Fibroblast of skin of abdomen (primary cell): Measurements from ENCODE around the gene ACOXL.

Experiments used
- DNase-seq: peaks from one replicate; pipeline ENCODE4 v3.0.0-alpha.2; 2013

The ACOXL gene

DNA sequence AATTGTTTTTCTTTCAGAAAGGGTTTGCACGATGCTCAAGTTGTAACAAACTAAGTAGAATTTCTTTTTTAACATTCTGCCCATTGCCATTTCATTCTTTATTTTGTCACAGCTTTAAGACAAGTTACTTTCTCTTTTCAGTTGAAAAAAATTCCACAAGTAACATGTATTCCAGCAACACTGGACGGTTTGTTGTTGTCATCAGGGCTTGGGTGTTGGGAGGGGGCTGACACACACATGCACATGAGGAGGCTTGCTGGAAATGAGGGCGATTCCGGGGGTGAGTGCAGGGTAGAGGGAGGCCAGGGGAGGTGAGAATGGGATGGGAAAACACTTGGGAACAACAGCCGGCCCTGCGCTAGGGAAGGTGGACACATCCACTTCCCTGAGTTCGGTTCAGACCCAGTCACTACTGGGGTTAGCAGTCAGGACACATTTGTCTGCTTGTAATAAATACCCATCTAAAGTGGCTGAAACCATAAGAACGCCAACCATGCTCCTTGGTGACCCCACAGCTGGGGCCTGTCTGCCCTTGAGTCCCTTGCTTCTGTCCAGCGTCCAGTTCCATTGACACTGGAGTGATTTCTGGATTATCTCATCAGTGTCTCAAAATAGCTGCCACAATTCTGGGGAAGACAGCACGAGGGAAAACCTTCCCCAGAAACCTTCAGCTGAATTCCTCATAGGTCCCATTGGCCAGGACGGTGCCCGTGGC, 246.5 kb downstream of the ACOXL start:
- no peak for DNase-seq

DNA sequence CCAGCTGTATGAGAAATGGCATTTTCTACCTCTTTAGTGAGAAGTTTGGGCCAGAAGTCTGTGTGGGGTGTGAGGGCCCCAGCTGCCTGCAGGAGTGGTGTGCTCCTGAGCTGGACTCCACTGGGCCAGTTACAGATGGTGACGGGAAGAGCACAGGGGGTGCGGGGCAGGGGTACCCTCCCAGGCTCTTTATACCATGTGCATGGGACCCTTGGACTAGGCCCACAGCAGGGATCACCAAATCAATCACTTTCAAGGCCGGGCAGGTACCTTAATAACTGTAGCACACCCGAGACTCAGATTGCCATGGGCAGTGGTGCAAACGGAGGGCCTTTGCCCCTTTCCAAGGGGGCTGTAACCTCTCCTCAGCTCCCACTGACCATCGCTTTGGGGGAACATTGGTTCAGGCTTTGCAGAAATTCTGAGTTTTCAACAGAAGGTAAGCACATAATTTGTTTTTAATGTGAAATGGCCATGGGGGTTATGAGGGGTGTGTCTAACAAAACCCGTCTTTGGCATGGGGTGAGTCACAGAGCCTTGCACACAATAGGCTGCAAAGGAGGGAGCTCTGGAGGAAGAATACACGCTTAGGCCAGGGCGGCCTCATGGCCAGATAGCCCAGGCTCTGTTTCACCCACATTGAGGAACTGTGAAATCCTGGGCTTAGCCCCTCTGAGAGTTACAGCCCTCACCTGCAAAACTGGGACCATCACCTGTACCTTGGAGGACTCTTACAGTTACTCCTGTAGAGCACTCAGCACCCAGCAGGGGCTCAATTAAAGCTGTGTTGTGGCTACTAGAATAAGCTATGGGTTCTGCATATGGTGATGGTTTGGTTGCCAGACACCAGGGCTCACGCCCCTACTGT, 247.3 kb downstream of the ACOXL start:
- no peak for DNase-seq

DNA sequence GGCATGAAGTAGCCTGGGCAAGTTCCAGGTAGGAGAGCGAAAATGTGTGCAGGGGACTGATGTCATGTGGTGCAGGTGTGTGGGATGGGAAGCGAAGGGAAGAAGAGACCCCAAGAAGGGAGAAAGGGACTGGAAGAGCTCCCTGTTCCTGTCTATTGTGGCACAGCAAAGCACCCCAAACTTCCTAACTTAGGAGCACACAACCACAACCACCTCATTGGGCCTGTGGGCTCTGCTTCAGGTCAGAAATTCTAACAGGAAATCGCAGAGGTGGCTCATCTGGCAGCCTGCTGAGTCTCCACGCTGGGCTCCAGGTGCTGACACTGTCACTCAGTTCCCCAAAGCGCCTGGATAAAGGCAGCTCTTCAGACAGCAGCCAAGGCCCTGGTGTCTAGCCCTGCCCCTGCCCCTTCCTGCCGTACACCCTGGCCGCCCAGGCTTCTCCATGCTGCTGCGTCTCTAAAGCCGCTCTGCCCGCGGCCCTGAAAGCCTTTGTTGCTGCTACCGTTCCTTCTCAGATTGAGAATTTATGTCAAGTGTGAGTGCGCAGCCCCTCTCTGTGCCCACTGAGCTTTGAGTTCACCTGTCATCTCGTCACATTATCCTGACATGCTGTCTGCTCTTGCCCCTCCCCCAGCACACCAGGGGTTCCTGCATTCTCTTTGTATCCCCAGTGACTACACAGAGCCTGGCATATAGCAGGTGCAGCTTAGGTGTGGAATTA, 248.1 kb downstream of the ACOXL start:
- DNase-seq = no peak

DNA sequence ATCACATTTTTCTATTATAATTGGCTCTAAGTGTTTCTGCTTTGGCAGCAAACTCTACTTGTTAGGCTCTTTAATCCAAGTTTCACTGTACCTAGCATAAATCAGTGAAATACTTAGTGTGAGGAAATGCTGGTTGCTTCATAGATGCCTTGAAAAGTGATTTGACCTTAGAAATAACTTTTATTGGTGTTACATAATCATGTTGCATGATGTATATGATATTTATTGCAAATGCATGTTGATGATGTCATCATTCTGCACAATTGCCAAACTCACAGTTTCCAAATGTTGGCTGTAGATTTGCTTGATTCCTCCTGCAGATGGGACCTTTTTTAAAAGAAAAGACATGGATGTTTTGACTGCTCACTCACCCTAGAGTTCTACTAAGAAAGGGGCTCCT, 250.8 kb downstream of the ACOXL start:
- no peak for DNase-seq

DNA sequence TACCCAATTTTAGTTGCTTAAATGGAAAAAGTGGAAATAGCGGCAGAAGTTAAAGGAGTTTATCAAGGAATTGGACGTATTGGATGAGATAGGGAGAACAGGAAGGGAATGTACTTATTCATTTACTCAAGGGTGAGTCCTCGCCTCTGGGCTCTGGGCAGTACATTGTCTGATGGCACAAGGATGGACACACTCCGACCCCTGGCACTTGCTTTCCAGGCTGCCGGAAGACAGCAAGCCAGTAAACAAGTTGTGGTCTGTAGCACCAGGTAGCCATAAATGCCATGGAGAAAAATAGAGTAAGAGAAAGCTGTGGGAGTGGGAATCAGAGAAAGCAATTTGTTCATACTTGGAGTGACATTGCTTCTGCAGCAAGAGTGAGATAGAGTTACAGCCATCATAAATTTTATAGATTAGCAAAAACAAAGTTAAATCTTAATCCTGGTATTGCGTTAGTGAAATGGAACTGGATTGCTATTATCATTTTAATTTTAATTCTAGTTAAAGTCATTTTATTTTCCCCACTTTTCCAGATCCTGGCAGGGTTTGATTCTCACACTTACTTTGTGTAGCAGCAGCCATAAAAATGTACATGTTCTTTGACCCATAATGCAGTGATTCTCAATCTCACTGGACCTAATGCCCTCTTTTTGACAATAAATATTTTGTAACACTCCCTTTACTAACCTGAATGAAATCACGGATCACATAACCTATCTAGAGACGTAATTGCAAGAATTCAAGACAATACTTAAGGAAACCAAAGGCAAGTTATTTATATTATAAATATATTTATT, 252.5 kb downstream of the ACOXL start:
- no peak for DNase-seq

DNA sequence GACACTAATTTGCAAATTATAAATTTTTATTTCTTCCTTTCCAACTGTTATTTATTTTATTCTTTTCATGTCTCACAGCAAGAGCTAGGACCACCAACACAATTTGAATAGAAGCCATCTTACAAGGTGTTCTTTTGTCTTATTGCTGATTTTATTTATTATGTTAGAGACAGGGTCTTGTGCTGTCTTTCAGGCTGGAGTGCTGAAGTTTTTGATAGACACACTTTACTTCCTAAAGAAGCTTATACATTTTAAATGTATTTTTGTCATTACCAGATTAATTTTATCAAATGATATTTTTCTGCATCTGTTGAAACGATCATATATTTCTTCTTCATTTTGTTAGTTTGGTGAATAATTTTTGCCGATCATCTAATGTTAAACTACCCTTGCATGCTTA, 258.1 kb downstream of the ACOXL start:
- no peak for DNase-seq

DNA sequence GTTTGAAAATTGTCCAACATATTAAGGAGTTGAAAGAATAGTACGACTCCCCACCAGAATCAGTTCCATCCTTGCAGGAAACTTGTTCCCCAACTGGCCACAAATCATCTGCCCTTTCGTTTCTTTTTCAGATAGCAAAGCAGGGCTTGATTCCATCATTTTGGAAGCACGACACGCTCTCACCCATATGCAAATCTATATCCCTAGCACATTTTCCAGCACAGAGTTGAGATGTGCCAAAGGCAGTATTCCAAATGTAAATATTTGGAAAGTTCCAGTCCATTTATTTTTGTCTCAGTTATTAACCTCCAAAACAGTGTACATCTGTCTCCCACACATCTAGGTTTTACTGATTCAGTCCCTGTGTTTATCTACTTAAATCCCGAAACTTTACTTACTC, 259.5 kb downstream of the ACOXL start:
- no peak for DNase-seq

DNA sequence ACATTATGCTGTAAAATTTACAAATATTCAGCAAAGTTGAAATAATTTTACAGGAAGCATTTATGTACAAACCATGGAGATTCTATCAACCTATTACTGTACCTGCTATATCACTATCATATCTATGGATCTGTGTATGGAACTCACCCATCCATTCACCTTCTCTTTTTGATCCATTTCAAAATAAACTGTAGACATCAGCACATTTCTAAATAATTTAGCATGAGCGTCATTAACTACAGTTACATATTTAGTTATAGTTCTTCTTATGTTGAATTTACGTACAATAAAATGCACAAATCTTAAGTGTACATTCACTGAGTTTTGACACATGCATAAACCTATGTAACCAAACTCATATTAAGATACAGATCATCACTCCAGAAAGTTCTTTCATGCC, 260.5 kb downstream of the ACOXL start:
- no peak for DNase-seq

DNA sequence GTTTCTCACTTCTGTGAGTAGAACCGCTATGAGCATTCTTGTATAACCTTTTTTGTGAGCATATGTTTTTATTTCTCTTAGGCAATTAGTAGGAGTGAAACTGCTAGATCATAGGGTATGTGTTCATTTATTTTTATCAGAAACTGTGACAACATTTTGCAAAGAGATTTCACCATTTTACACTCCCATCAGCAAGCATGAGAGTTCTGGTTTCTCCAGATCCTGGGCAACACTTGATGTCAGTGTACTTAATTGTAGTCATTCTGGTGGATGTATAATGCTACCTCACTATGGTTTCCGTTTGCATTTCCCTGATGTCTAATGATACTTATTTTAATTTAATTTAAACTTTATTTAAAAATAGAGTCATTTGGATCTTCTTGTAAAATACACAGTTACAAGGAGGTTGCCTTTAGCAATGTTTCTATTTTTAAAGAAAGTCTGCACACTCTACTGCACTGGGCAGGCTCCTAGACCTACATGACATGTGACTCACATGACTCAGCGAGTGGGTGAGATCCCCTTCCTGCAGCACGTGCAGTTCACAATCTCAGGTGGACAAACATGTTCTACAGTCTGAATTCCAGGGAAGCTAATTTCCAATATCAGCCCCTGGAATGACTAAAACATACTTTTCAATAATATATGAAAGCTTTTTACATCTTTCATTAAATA, 261.3 kb downstream of the ACOXL start:
- no peak for DNase-seq

DNA sequence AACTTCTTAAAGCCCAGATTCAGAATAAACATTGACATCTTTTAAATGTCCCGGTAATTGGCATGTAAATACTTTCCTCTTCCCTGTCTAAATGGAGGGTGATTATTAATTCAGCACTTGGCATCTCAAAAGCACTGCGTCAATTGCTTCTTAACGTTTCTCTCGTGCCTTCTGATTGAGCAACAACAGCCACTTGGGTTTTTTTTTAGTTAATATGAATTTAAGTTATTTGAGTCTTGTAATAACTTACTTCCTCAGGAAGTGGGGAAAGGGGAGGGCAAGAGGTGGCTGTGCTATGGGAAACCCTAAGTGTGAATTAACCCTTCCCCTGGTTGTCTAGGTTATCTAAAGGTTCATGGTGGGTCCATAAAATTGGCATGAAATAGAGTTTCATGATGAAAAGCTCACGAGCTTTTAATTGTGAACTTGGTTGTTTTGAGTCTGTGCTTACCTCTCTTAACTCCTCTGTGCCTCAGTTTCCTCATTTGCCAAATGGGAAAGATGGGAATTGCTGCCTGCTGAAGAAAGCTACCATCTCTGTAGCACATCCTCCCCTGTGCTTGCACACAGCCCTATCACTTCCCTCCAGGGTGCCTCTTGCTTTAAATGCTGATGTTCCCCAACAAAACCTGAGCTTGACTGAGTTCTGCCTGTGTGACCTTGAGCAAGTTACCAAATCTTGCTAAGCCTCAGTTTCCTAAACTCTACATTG, 262.0 kb downstream of the ACOXL start:
- DNase-seq = no peak

DNA sequence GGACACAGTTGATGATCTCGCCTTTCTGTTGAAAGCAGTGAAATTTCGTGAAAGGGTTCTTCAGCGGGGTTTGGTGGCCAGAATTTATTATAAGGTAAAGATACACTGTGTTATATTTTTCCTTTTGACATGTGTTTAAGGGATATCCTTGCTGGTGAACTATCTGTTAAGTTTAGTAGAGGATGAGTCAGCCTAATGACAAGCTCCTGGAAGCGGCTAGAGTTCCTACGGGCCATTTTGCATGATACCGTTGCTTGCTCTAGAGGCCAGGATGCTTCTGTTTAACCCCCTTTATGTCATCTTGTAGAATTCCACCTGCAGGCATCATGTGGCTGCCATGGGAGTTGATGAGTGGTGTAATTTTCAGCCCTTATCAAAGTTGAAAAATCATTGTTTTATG, 263.5 kb downstream of the ACOXL start:
- DNase-seq = no peak

DNA sequence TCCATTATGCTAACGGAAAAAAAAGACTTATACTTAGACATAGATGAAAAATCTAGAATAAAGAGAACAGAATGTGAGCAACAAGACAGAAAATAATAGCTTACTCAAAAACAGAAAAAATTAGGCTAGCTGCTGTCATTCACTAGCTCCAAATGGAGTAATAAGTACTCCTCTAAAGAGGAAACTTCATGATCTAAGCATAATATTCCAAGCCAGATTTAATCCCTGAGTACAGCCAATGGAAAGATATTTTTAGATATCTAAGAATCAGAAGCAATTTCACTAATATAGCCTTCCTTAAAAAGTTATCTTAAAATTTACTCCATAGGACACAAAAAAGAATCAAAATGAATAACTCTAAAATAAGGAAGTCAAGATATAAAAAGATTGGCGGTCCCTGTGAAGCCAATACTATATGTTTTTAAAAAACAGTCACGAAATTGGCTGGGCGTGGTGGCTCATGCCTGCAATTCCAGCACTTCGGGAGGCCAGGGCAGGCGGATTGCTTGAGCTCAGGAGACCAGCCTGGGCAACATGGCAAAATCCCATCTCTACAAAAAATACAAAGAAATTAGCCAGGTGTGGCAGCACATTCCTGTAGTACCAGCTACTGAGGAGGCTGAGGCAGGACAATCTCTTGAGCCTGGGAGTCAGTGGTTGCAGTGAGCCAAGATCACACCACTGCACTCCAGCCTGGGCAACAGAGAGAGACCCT, 265.1 kb downstream of the ACOXL start:
- DNase-seq = no peak

DNA sequence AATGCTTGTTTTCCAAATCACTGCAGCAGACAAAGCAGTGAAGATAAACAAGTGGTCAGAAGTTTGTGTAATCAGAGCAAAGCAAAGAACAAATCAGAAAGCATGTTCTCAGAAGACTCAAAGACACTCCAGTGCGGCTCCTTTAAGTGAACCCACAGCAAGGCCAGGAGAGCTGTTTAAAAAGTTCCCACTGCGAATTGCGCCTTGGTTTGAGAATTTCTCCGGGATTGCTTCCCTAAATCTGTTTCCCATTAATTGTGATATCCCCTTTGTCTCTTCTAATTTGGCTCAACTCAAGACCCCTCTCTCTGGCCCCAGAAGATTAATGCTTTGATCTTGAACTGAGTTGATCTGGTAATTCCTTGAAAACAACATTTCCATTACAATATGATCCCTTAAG, 265.9 kb downstream of the ACOXL start:
- no peak for DNase-seq

DNA sequence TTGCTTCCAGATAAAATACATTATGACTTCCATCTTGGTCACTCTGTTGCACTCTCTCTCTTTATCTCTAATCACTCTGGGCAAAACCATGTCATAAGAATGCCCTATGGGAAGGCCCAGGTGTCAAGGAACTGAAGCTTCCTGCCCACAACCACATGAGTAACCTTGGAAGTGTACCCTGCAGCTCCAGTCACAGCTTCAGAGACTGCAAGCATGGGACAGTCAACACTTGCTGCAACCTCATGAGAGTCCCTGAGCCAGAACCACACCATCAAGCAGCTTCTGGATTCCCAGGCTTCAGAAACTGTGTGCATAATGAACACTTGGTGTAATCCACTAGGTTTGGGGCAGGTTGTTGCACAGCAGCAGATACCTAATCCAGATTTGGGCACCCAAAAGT, 267.3 kb downstream of the ACOXL start:
- no peak for DNase-seq

DNA sequence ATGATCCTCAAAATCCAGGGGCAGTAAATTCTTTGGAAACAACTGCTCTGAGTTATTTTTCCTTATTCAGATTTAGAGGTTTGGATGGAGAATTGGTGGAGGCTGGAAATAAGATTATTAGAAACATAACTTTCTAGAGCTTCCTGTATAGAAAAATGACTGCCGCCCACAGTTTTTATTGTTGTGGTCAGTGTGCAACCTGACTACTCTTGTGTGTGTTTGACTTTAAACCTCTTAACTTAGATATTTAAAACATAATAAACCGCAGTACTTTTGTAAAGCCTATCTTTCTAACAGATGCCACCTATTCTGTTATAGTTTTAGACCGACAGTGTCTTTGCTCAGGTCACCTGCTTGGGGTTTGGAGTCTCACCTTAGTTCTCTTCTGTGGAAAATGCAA, 272.9 kb downstream of the ACOXL start:
- no peak for DNase-seq

DNA sequence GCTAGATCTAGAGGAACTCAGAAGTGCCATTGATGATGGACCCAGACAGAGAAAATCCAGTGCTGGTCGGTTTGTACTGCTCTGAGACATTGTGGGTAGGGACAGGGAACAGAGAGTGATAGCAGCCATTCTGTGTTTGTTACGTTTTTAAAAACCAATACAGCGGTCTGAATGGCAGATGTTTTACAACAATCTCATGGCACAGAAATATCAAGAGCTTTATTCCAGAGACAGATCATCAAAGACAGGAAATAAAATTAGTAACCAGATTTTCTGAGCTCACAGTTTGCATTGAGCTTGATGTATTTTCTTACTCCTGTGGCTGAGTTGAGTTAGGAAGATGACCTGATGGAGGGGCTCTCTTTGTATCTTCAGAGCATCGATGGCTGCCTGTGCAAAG, 273.4 kb downstream of the ACOXL start:
- DNase-seq = no peak

DNA sequence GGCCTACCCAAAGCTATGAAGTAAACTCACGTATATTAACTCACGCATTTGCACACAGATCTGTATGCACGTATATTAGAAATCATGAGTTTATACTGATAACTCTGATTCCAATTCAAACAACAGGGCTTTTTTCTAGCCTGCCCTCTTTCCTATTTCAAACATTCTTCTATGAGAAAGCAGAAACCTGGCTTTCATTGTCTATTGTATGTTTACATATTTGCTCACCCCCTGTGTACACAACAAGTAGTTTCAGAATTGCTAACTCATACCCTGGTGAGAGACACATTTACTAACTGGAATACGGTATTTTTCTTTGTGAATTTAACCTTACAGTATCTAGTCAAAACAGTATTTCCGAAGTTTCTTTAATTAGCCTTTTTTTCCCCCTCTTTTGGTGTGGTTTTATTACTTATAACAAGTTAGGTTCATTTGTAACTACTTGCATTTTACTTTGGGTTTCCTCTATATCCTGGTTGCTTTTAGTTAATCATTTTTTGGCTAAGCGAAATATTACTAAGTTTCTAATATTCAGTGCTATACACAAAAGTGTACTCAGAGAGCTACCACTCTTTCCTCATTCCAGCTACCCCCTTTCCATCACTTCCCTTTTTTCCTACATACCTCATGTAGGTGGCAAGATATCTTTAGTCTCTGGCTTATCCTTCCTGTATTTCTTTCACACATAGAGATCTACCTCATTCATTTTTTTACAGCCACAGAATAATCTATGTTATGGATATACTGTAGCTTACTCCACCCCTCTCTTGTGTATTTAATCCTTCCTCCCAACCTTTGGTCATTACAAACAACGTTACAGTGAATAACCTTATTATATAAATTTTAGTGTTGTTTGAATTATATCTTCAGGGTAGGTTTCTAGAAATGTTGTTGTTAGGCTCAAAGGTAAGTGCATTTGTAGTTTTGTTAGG, 275.6 kb downstream of the ACOXL start:
- DNase-seq = no peak

DNA sequence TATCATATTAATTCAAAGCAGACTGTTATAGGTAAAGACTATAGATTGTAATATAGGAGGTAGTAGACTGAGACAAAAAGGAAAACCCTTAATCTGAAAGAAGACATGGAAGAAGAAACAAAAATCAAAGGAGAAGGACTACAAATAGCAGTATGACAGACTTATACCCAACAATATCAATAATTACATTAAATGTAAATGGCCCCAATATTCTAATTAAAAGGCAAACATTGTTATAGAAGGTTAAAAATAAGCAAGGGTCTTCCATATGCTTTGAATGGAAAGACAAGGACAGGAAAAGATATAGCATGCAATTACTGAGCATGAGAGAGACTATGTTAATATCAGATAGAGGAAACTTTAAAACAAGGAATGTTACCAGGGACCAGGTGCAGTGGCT, 278.8 kb downstream of the ACOXL start:
- DNase-seq = no peak

DNA sequence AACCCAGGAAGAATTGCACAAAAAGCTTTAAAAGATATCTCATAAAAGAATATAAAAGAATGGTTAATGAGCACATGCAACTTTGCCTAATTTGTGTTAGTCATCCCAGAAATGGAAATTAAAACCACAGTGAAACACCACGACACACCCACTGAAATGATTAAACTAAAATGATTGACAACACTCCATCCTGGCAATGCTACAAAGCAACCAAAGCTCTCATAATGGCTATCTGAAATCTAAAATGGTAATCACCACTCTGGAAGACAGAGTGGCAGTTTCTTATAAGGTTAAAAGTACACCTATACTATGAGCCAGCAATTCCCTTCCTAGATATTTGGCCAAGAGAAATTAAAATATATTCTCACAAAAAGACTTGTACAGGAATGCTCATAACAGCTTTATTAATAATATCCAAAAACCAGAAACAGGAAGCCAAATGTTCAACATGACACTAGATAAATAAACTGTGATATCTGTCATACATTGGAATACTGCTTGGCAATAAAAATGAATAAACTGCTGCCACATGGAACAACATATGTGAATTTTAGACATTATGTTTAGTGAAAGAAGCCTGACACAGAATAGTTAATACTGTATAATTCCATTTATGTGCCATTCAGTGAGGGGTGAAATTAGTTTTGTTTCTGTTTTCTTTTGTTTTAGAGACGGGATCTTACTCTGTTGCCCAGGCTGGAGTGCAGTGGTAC, 283.1 kb downstream of the ACOXL start:
- no peak for DNase-seq
